Gastroesophageal sphincter (tissue), 3 donors: ENCODE measurements around the gene PLEKHG3.

Source experiments
- POLR2A ChIP-seq, 2 donors: fragments of 450-650 bp; IDR thresholded peaks; one replicate each; pipeline ENCODE4 v1.6.1; 2017; ENCODE audit warnings: antibody characterized with exemption in 2 of 2, mild to moderate bottlenecking in 2 of 2, moderate library complexity in 1 of 2
- POLR2AphosphoS5 ChIP-seq: sonication (generic); formaldehyde crosslinking; IDR thresholded peaks from one replicate; pipeline ENCODE4 v1.6.1; 2017; ENCODE audit warnings: antibody characterized with exemption
- TF ChIP-seq, protein P1 (sequence below), 4 experiments: fragments of 200-600 bp in 2 of 4; fragments of 450-650 bp in 2 of 4; sonication (generic) in 1 of 4; IDR thresholded peaks; one replicate each; pipeline ENCODE4 v1.5.1; 2017 to 2019; ENCODE audit warnings: antibody characterized with exemption in 4 of 4, mild to moderate bottlenecking in 2 of 4, moderate library complexity in 2 of 4

DNA sequence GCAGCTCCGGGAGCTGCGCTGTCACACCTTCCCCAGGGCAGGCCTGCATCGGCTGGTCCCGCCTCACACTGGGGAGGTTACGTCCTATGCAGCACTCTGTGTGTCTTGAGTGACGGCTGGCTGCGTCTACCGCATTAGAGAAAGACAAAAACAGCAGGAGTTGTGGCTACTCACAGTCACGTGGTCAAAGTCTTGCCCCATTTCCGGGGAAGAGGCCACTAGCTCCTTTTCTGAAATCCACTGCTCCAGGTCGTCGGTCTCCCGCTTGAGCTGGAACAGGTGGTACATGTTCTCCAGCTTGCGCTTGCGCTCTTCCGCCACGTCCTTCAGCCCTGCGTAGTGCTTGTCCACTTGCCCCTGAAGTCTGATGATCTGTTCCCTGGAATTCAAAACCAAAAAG lies 68.8 kb downstream of the PLEKHG3 start:
- TF ChIP-seq, protein P1, sequence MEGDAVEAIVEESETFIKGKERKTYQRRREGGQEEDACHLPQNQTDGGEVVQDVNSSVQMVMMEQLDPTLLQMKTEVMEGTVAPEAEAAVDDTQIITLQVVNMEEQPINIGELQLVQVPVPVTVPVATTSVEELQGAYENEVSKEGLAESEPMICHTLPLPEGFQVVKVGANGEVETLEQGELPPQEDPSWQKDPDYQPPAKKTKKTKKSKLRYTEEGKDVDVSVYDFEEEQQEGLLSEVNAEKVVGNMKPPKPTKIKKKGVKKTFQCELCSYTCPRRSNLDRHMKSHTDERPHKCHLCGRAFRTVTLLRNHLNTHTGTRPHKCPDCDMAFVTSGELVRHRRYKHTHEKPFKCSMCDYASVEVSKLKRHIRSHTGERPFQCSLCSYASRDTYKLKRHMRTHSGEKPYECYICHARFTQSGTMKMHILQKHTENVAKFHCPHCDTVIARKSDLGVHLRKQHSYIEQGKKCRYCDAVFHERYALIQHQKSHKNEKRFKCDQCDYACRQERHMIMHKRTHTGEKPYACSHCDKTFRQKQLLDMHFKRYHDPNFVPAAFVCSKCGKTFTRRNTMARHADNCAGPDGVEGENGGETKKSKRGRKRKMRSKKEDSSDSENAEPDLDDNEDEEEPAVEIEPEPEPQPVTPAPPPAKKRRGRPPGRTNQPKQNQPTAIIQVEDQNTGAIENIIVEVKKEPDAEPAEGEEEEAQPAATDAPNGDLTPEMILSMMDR (IDR thresholded peaks at IDR 0.05) = no peak
- TF ChIP-seq POLR2A (IDR thresholded peaks at IDR 0.05) (no peak), POLR2AphosphoS5 (no peak)
